ENCODE measurements around the gene SLC16A7. TPM values are rescaled to one million over a fixed set of nuclear protein-coding genes. Genes with fewer than 3 reads are reported as not detected.

The SLC16A7 gene
- total RNA-seq, 1 donor from 2014 or later, result 26.0 TPM

GRCh38 chr12:59710964-59711363 is 115.1 kb downstream of the SLC16A7 start:
- ATAC-seq (no peak), DNase-seq (no peak)
- H3K27ac ChIP-seq, result no peak overlapping the region
- intact Hi-C loops (cut with DNase I), result no loop called here
- no peaks in the 10 kb centered on the region for H3K9me3 ChIP-seq
- no peaks in the 10 kb centered on the region for H3K27me3 ChIP-seq
- H3K36me3 ChIP-seq, result no peaks in the 10 kb centered on the region
- H3K4me1 ChIP-seq, result no peaks in the 10 kb centered on the region
- TF ChIP-seq CTCF (IDR thresholded peaks at IDR 0.05), result no peak
- H3K4me3 ChIP-seq, result no peak overlapping the region

GRCh38 chr12:59715434-59715833 is 119.6 kb downstream of the SLC16A7 start:
- no peak for ATAC-seq
- H3K9me3 ChIP-seq, result no peaks in the 10 kb centered on the region
- no peaks in the 10 kb centered on the region for H3K36me3 ChIP-seq
- no peak for TF ChIP-seq CTCF (IDR thresholded peaks at IDR 0.05)
- DNase-seq, result no peak
- no peak overlapping the region for H3K4me3 ChIP-seq
- intact Hi-C loops (cut with DNase I), result no loop called here
- H3K27me3 ChIP-seq, result no peaks in the 10 kb centered on the region
- no peak overlapping the region for H3K27ac ChIP-seq
- H3K4me1 ChIP-seq, result no peaks in the 10 kb centered on the region

- Histone ChIP-seq H3K27me3 (no peaks in the 10 kb centered on the region), H3K4me3 (no peak overlapping the region), H3K9me3 (no peaks in the 10 kb centered on the region), H3K4me1 (no peaks in the 10 kb centered on the region), H3K36me3 (no peaks in the 10 kb centered on the region), H3K27ac (no peak overlapping the region)
- ATAC-seq, result no peak
- DNase-seq, result no peak
- TF ChIP-seq CTCF (IDR thresholded peaks at IDR 0.05), result no peak
- intact Hi-C loops (cut with DNase I), result no loop called here
Observed at GRCh38 chr12:59716043-59716442, 120.2 kb downstream of the SLC16A7 start.

- Histone ChIP-seq H3K36me3 (no peaks in the 10 kb centered on the region), H3K4me3 (no peak overlapping the region), H3K9me3 (no peaks in the 10 kb centered on the region), H3K27ac (no peak overlapping the region), H3K4me1 (no peaks in the 10 kb centered on the region), H3K27me3 (no peaks in the 10 kb centered on the region)
- ATAC-seq, result no peak
- intact Hi-C loops (cut with DNase I), result no loop called here
- no peak for TF ChIP-seq CTCF (IDR thresholded peaks at IDR 0.05)
- no peak for DNase-seq
Observed at GRCh38 chr12:59717436-59717835, 121.6 kb downstream of the SLC16A7 start.

GRCh38 chr12:59719701-59720100 is 123.9 kb downstream of the SLC16A7 start:
- H3K4me1 ChIP-seq, result no peaks in the 10 kb centered on the region
- H3K27me3 ChIP-seq, result no peaks in the 10 kb centered on the region
- no peak for ATAC-seq
- no peak for TF ChIP-seq CTCF (IDR thresholded peaks at IDR 0.05)
- intact Hi-C loops (cut with DNase I), result no loop called here
- no peak for DNase-seq
- no peak overlapping the region for H3K4me3 ChIP-seq
- no peaks in the 10 kb centered on the region for H3K9me3 ChIP-seq
- H3K27ac ChIP-seq, result no peak overlapping the region
- no peaks in the 10 kb centered on the region for H3K36me3 ChIP-seq

- DNase-seq (no peak), ATAC-seq (no peak)
- Histone ChIP-seq H3K4me3 (no peak overlapping the region), H3K27me3 (no peaks in the 10 kb centered on the region), H3K36me3 (no peaks in the 10 kb centered on the region), H3K27ac (no peak overlapping the region), H3K4me1 (no peaks in the 10 kb centered on the region), H3K9me3 (no peaks in the 10 kb centered on the region)
- TF ChIP-seq CTCF (IDR thresholded peaks at IDR 0.05), result no peak
- intact Hi-C loops (cut with DNase I), result no loop called here
Observed at GRCh38 chr12:59723520-59723919, 127.7 kb downstream of the SLC16A7 start.

Data from upper lobe of right lung (tissue), 1 donor.